GM06990 (cell line): ENCODE data around the gene MAGEB17.
A peak's percentile ranks its signal among the peaks of the same experiment; 100 is the strongest.

ENCODE experiments used
- DNase-seq: peaks from one replicate; pipeline ENCODE4 v3.0.0-alpha.2; 2011; ENCODE audit not compliant: insufficient read length; ENCODE audit errors: extremely low read depth
- H3K27me3 ChIP-seq: replicated peaks from 2 replicates; pipeline ENCODE4 v1.6.0; 2011; ENCODE audit warnings: low read length; ENCODE audit not compliant: control insufficient read depth, insufficient read depth
- H3K36me3 ChIP-seq: 2 replicates; pipeline ENCODE4 v1.5.1; 2011; ENCODE audit warnings: low read length; ENCODE audit not compliant: control insufficient read depth, insufficient read depth
- H3K4me3 ChIP-seq: replicated peaks from 2 replicates; pipeline ENCODE4 v1.5.1; 2011; ENCODE audit warnings: low read depth, mild to moderate bottlenecking, control low read depth, low read length
- CTCF ChIP-seq: IDR thresholded peaks from 2 replicates; pipeline ENCODE4 v1.5.1; 2011; ENCODE audit warnings: low read length, control low read depth, mild to moderate bottlenecking, inconsistent platforms; ENCODE audit not compliant: insufficient read depth, poor library complexity, severe bottlenecking

Gene MAGEB17

GRCh38 chrX:16207634-16208033, 40.4 kb downstream of the MAGEB17 start:
- TF ChIP-seq CTCF, result no peak
- no peaks in the 10 kb centered on the region for H3K27me3 ChIP-seq
- DNase-seq, result no peak

GRCh38 chrX:16208601-16209000, 41.3 kb downstream of the MAGEB17 start:
- DNase-seq, result no peak
- TF ChIP-seq CTCF, result no peak
- H3K4me3 ChIP-seq, result no peak overlapping the region
- H3K36me3 ChIP-seq, result no peaks in the 10 kb centered on the region
- H3K27me3 ChIP-seq, result no peaks in the 10 kb centered on the region

More at GRCh38 chrX:16207634-16208033, 40.4 kb downstream of the MAGEB17 start:
- no peaks in the 10 kb centered on the region for H3K36me3 ChIP-seq
- H3K4me3 ChIP-seq, result no peak overlapping the region

- Histone ChIP-seq H3K4me3 (no peak overlapping the region), H3K36me3 (no peaks in the 10 kb centered on the region), H3K27me3 (no peaks in the 10 kb centered on the region)
- no peak for TF ChIP-seq CTCF
- no peak for DNase-seq
Measured at GRCh38 chrX:16210061-16210460, 42.8 kb downstream of the MAGEB17 start.

- no peak for DNase-seq
- Histone ChIP-seq H3K4me3 (no peak overlapping the region), H3K27me3 (no peaks in the 10 kb centered on the region), H3K36me3 (no peaks in the 10 kb centered on the region)
- no peak for TF ChIP-seq CTCF
Measured at GRCh38 chrX:16212024-16212423, 44.7 kb downstream of the MAGEB17 start.

GRCh38 chrX:16212436-16212835, 45.2 kb downstream of the MAGEB17 start:
- peak; percentile 45 for TF ChIP-seq CTCF
- Histone ChIP-seq H3K36me3 (no peaks in the 10 kb centered on the region), H3K27me3 (no peaks in the 10 kb centered on the region), H3K4me3 (no peak overlapping the region)
- DNase-seq, result no peak

GRCh38 chrX:16213961-16214360, 46.7 kb downstream of the MAGEB17 start:
- Histone ChIP-seq H3K4me3 (no peak overlapping the region), H3K36me3 (no peaks in the 10 kb centered on the region), H3K27me3 (no peaks in the 10 kb centered on the region)
- no peak for DNase-seq
- no peak for TF ChIP-seq CTCF
